GM19452 (cell line): ENCODE results near the gene ANTXR1.

Source experiments
- ATAC-seq: cut with Tn5 transposase; IDR thresholded peaks from one replicate; pipeline ENCODE4 v1.9.1; 2021; ENCODE audit not compliant: unreplicated experiment

ANTXR1 gene

DNA sequence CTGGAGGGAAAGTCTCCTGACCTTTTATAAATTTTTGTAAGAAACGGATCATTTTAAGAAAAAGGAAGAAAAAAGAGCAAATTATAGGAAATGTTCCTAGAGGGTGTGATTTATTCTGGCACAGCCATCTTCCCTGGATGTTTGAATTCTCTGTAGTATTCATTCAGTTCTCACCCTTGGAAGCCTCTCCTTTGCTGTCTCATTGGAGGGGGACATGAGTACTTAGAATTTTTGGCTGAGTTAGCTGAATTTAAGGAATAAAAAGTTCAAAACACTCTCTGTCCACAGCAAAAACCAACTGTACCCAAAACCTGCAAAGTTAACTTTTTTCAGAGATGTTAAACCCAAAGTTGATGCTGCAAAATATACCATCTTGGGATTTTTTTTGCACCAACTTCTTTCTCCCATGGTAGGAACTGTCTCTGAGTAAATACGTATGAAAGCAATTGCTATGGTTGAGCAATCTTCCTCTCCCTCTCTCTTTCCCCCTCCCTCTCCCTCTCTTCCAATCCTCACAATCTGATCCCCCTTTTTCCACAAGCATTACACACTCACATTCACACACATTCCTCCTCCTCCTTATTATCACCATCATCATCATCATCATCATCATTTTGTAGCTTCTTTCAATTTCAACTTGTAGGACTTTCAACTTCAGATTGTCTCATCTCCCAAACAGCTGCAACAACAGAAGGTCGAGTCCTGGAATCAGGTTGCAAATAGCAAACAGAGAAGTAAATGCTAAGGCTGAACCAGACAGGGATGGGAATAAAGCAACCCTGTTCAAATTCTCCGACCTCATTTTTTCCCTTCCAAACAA lies 190.4 kb downstream of the ANTXR1 start:
- no peak for ATAC-seq

DNA sequence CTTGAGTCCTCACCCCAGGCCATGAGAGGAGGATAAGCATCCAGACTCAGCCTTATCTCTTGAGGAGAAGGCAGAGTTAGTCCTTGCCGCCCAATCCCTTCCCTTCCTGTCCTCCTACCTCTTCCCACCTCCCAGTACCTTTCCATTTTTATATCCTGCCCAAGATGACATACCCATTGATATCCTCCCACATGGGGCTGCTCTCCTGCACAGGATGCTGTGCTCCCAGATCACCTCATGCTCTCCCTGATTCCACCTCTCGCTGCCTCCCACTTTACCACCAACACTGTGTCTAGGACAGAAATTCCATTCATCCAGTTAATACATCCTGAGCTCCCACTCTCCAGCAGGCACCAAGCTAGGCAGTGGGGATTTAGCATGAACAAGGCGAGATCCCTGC lies 191.7 kb downstream of the ANTXR1 start:
- ATAC-seq = no peak

DNA sequence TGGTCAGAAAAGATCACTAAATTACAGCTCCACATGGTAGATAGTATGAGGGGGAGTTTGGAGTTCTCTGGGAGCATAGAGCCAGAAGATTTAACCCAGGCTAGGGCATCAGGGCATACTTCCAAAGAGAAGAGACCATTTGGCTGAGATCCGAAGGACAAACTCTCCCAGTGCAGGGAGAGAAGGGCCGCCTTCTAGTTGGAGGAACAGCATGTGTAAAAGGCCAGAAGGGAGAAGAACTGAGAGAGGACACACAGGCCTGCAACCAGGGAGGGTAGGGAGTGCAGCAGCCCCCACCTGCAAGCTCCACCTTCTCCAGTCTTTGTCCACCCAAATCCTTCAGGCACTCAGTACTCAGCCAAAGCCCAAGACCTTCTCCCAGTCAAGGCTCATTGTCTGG lies 192.1 kb downstream of the ANTXR1 start:
- no peak for ATAC-seq

DNA sequence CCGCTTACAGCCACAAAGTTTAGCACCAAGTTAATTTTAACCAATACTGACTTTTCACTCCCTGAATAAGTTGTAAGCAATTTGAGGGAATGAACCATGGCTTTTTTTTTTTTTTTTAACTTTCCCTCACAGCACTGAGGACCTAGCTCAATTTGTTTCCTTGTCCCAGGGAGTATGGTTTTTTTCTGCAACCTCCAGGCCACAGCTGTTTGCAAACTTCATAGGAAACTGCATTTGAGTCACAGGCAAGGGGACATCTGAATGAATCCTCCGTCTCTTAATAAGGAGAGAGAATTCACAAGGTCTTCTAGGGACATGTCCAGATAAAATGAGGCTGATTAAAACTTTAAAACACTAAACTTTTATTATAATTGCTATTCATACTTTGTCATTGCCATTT lies 192.5 kb downstream of the ANTXR1 start:
- no peak for ATAC-seq

DNA sequence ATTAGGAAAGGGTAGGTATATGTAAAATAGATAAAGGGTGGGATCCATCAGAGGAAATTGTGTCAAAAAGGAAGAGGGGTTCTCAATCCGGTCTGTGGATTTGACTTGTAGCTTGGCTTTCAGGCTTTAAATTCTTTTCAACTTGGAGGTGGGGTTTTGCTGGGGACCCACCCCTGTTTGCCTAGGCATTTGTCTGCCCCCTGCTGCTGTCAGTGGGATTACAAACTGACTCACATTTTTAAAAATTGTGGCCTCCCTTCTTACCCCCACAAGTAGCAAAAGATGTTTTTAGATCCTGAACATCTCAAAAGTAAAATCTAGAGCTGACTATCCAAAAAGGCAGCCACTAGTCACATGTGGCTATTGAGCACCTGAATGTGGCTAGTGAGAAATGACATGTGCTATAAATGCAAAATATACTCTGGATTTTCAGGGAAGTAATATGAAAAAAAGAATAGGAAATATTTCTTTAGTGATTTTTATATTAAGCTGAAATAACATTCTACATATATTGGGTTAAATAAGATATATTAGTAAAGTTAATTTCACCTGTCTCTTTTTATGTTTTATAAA lies 195.1 kb downstream of the ANTXR1 start:
- no peak for ATAC-seq

DNA sequence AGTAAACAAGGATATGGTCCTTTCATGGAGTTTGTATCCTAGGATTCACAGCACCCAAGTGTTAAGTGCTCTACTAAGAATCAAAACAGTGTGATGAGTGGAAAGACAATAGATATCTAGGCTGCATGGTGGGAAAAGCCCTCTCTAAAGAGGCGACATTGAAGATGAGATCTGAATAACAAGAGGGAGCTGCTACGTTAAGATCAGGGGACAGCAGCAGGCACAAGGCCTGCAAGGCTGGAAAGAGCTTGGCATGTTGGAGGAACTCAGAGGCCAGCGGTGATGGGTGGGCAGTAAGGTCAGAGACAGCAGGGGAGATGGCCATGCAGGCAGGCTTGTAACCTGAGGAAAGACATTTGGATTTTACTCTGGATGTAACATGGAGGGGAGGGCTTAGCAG lies 196.5 kb downstream of the ANTXR1 start:
- ATAC-seq = no peak

DNA sequence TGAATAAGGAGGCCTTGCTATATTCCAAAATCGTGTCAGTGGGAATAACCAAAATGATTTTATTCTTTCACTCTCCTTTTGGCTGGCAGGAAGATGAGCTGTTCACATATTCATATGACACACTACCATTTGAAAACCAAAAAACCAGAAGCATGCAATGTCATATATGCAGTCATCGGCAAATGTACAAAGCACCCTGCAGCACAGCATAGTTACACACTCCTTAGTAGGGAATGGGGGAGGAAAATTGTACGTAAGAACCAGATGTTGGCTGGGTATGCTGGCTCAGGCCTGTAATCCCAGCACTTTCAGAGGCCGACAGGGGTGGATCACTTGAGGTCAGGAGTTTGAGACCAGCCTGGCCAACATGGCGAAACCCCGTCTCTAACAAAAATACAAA lies 197.4 kb downstream of the ANTXR1 start:
- ATAC-seq = no peak

DNA sequence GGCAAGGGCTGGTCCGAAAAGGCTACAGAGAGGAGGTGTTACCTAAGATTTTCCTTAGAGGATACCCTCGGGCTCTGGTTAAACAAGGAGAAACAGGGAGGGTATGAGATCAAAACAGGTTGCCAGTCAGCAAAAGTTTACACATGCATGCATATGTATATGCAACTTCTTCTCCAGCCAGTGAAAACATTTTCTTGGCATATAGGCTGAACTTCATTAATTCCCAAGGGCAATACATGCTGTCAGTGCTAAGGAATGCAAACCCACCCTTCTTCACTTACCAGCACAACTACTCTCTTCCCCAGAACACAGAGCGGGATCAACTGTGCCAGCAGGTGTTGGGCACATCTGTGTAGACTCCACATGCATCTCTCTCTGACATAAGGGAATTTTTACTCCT lies 198.1 kb downstream of the ANTXR1 start:
- no peak for ATAC-seq

DNA sequence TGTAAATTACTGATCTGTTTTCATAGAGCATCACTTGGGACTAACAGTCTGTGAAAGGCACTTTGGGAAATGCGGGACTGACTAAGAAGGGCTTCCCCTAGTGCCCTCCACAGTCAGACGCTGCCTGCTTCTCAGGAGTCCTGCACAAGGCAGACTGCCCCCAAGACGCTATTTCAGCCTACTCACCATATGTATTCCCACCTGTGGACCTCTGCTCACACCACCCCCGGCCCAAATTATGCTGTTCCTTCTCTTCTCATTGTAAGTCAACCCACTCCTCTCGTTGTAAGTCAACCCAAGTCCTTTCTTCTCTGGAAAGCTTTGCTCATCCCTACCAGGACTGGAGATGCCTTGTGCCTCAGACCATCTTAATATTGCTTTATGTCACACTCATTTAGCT lies 198.7 kb downstream of the ANTXR1 start:
- ATAC-seq = no peak

DNA sequence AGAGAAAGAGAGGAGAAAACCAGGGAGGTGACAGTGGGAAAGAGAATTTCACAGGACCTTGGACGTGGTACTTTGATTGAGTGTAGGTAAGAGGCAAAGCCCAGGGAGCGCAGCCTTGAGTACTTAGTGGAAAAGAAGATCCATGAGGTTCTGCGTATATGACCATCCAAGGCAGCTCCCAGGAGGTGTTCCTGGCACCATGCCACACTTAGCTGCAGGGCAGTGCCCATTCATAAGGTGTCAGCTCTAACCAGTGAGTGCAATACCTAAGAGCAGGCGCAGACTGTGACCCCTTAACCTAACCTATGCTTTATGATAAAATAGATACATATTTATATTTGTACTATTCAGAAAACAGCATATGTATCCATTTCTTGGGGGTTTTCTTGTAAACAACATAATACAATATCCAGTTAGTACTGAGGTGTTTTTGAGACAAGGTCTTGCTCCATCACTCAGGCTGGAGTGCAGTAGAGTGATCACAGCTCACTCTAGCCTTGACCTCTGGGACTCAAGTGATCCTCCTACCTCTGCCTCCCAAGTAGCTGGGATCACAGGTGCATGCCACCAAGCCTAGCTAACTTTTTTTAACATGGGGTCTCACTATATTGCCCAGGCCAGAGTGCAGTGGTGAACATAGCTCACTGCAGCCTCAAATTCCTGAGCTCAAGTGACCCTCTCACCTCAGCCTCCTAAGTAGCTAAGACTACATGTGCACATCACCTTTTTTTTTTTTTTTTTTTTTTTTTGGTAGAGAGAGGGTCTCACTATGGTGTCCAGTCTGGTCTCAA lies 199.5 kb downstream of the ANTXR1 start:
- no peak for ATAC-seq

DNA sequence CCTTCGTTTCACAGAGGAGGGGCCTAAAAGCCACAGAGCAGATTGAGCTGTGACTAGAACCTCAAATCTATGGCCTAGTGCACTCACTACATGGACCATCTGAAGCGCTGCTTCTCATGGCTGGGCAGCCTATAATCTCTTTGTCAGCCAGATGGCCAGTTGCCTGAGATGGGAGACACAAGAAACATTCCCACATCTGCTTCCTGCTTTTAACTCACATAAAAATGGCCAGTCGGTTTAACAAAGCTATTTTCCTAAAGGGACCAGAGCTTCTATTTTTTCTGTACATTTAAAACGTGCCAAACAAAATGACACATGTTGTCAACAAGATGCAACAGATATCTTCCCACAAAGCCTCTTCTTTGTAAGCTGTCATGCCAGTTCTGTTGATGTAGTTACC lies 200.2 kb downstream of the ANTXR1 start:
- no peak for ATAC-seq

DNA sequence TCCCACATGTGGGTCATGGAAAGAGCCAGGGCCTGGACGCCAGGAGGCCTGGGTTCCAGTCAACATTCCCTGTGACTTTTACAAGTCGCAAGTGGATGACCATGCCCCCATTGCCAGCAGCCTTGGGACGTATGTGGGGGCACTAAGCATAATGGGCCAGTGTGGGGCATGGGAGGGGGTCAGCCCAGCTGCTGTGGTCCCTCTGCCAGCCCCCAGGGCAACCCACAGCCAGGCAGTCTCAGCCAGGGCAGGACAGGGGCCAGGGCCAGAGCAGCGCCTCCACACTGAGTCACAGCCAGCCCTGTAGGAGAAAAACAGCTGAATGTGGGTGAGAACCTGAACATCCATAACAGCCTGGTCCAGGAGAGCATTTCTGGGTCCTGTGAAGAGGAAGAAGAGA lies 200.8 kb downstream of the ANTXR1 start:
- ATAC-seq = no peak

DNA sequence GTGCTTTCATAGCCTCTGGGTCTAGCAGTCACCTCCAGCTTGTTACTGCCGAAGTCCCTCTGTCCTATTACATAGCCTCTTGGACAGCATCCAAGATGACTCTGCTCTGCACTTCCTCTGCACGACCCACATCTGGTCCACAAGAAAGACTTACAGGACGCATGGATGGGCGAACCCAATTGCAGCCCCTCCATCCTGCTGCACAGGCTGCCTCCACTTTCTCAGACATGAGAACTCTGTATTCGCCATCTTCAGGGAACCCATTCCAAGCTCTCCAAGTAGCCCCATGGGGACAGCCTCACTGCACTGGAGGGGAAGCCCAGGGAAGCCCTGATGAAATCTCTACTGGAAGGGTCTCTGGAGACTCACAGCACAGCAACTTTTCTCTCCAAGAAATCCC lies 201.9 kb downstream of the ANTXR1 start:
- ATAC-seq = no peak

DNA sequence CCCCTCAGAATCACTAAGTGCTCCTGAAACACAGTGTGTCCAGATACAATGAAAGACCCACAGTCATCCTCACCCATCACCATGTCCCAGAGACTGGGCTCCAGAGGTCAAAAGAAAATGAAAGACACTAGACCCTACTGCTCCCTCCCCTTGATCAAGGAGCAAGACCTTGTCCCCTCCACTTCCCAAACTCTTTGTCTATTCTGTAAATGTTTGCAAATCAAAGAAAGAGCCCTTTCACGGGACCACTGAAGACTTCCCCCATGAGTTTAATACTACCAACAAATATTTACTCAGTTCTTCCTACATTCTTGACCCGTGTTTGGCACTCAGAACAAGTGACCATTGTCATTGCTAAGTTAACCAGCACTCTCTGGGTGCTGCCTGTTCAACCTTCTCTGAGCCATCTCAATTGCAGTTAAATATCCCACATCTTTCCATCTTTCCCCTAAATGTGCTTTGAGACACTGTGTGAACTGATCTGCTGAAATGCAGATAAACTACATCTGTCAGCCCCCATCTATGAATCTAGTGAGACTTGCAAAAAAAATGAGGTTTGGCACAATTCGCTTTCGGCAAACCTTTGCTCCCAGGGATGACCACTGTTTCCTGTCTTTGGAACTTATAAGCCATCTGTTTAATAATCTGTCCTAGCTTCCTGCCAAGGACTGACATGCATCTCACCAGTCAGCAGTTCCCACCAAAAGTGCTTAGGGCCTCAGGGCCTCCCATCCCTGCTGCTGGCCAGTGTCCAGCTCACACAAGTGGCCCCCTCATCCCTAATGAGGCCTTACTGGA lies 203.8 kb downstream of the ANTXR1 start:
- ATAC-seq = no peak

DNA sequence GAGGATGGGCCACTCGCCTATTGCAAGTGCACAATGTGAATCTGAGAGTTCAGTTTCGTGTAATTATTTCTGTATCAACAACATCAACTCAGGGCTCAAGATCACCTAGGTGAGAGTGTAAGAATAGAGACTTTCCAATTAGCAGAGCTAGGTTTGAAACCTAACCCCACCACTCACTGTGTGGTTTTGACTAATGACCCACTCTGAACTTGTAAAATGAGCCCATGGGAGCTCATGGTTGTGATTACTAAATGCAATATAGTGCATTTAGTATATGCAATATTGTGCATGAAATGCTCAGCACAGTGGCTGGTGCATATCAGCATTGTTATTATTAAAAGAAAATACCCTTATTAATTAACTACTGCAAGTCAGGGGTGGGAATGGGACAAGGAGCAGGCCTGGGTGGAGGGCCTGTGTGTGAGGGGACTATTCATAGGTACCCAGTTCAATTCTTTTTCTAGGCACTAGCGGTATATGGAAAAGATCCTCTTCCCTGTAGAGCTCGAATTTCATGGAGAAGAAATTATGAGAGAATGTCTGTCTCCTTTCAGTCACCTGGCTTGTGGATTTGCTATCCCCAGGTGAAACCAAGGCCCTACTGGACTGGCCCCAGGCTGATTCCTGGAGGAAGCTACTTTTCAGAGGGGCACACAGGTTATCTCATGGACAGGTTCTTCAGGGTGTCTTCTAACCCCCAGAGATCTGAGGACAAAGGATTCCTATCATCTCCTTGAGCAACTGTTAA lies 204.5 kb downstream of the ANTXR1 start:
- no peak for ATAC-seq

DNA sequence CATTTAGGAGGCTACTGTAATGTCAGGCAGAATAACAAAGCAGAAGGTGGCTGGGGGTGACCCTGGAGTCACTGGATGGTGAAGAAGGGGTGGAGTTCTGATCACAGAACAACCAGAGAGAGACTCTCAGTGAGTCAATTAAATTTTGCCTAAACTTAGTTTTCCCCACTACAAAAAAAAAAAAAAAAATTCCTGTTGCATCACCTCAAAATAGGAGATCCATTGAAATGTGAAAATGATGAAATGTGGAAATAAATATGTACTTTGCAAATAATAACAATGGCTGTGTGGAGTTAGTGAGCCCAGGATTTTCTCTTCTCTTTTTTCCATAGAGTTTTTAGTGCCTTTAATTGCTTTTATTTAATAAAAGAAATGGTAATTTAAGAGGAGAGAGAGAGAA lies 208.5 kb downstream of the ANTXR1 start:
- ATAC-seq = no peak

DNA sequence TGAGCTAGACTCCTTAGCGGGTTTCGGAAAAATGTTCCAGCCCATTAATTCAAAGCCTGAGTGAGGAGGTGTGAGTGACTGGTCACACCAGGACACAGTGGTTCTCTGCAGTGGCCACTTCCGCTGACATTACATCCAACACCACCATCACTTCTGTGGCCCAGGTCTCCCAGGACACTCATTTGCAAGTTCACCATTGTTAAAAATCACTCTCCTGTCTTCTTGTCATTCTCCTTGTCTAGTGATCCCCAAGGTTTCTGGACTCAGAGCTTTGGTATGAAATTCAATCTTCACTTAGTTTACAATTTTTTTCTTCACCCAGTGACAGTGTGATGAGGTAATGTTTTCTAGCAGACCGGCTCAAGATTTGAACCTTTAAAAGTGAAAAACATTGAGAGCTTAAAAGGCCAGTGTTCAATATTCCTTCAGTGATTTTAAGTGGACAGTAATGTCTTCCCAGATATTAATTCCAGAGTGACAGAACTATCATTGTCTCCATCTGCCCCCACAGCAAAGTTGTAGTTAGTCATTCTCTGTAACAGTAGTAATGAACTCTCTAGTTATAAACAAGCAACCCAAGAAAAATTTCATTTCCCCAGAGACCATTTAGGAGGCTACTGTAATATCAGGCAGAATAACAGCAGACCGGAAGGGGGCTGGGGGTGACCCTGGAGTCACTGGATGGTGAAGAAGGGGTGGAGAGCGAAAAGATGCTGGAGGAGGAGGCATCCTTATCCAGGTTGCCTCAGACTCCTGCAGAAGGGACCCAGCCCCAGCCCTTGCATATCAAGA lies 209.2 kb downstream of the ANTXR1 start:
- ATAC-seq = no peak

DNA sequence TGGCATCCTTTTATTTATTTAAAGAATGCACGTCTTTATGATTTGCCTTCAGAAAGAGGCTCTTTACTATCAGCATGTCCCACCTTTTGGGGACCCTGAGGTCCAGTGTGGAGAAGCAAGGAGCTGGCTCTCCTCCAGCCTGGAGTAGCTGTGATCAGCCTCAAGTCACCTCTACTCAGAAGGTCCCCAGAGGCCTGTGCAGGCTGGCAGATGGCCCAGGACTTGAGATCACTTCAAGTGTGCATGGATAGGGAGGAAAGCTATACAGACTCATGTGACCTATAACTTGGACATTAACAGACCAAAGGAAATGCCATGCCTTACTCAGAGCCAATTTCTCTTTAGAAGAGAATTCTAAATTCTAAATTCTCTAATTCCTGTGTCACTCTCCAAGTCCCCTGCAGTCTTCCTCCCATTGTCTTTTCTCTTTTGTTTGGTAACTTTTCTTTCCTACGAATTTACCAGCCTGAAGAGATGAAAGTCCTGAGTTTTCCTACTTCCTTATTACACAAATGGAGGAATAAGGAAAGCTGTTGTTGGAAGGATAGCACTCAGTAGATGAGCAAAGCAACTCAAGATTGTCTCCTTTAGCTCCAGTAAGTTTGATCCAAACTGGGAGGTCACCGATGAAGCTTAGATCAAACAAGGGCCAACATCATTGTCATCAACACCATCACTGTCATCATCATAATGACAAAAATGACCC lies 210.1 kb downstream of the ANTXR1 start:
- no peak for ATAC-seq
